ENCODE results near the gene AKAP6.

The AKAP6 gene, protein sequence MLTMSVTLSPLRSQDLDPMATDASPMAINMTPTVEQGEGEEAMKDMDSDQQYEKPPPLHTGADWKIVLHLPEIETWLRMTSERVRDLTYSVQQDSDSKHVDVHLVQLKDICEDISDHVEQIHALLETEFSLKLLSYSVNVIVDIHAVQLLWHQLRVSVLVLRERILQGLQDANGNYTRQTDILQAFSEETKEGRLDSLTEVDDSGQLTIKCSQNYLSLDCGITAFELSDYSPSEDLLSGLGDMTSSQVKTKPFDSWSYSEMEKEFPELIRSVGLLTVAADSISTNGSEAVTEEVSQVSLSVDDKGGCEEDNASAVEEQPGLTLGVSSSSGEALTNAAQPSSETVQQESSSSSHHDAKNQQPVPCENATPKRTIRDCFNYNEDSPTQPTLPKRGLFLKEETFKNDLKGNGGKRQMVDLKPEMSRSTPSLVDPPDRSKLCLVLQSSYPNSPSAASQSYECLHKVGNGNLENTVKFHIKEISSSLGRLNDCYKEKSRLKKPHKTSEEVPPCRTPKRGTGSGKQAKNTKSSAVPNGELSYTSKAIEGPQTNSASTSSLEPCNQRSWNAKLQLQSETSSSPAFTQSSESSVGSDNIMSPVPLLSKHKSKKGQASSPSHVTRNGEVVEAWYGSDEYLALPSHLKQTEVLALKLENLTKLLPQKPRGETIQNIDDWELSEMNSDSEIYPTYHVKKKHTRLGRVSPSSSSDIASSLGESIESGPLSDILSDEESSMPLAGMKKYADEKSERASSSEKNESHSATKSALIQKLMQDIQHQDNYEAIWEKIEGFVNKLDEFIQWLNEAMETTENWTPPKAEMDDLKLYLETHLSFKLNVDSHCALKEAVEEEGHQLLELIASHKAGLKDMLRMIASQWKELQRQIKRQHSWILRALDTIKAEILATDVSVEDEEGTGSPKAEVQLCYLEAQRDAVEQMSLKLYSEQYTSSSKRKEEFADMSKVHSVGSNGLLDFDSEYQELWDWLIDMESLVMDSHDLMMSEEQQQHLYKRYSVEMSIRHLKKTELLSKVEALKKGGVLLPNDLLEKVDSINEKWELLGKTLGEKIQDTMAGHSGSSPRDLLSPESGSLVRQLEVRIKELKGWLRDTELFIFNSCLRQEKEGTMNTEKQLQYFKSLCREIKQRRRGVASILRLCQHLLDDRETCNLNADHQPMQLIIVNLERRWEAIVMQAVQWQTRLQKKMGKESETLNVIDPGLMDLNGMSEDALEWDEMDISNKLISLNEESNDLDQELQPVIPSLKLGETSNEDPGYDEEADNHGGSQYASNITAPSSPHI (N-terminal part only)

DNA sequence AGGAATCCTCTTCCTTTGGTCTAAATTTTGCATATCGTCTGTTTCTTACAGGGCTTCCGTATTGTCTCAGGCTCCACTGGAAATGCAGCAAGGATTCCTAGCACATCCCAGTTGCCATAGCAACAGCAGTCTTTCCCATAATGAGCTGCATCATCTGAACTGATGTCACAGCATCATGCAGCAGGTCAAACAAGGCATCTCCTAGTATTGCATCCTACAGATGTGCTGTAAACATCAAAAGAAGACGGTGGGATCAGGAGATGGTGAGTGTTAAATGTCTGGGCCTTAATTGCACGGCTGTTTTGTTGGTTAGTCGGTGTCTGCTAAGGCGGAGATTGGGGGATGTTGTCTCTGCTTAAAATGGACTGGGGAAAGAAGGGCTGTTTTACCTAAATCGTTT lies at the start of gene AKAP6:
Gene AKAP6, plus strand, starts transcription at position 153 of the 400 bp plus-strand sequence. CDS start 104,196 bp downstream, outside the sequence.
- no peak for DNase-seq

DNA sequence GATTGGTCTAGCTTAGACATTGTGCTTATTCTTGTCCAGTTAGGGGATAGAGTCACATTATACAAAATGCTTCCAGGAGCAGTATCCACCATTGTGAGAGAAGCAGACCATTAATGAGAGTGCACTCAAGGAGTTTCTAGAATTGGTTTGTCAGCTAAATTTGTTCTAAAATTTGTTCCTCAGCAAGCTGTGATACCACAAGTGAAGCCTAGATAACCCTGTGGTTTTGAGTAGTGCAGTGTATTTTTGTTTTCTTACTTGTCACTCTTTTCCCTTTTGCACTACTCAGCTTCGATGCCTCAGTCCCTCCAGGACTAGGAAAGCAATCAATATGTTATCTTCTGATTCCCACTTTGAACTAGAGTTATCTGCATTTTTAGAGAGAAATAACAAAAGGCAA lies 42.5 kb upstream of the AKAP6 start:
- no peak for DNase-seq

DNA sequence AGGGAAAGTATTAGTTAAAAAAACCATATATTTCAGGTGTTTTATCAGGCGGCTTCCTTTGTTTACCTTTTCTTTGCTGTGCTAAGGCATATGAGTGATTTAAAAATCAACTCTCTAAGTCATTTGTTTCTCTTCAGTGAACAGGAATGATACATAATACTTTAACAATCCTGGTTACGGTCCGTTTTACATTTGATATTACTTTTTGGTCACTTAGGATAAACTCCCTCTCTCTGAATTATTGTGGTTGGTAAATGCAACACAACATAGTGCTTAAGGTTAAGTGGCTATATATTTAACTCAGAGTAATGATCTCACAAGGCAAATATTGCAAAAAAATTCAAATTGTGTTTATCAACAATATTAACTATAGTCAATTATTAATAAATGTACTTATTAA lies 32.7 kb upstream of the AKAP6 start:
- DNase-seq = no peak

DNA sequence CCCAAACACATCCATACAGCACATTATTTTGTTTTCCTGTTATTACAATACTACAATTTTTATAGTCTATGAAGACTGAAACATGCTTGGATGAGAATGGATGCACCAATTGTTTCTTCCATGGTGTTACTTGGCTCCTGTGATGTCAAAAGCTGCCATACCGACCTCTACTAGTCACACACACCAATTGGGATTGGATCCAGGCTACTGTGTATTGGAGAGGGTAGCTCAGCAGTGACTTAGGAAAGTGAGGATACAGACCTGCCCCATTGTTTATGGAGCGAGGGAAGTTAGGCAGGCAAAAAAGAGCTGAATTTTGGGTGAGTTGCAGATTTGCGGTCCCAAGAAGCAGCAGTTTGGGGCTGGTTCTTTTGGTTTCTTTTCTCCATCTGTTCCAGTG lies 30.8 kb upstream of the AKAP6 start:
- no peak for DNase-seq

DNA sequence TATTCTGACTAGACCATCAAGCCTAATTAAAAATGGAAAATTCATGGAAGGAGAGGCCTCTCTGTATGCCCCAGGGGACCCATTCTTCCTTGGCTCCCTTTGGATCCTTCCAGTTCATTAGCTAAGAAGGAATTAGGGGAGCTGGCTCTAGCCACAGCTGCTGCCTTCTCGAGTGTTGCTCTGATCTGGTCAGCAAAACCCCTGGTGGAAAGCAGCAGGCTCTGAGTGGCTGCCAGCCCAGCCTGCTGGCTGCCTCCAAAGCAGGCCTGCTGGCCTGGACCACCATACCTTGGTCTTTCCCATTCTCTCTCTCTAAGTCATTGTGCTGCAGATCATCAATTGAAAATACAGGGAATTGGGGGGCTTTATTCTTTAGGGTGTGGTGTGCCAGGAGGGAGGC lies 29.0 kb upstream of the AKAP6 start:
- DNase-seq = no peak

DNA sequence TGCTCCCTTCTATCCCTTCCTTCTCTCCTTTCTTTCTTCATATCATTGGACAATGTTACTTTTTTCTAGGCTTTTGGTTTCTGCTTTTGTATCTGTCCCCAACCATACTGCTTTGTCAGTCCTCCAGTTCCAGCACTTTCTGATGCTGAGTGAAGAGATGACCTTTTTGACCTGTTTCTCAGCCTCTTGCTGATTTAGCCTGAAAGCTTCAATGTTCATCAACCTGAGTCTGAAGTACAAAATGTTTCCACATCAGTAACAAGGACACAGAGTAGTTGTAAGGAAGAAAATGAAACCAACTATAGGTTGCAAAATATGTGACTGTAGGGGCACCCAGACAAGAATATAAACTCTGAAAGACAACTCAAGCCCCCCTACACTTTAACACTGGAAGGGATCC lies 25.2 kb upstream of the AKAP6 start:
- DNase-seq = no peak

DNA sequence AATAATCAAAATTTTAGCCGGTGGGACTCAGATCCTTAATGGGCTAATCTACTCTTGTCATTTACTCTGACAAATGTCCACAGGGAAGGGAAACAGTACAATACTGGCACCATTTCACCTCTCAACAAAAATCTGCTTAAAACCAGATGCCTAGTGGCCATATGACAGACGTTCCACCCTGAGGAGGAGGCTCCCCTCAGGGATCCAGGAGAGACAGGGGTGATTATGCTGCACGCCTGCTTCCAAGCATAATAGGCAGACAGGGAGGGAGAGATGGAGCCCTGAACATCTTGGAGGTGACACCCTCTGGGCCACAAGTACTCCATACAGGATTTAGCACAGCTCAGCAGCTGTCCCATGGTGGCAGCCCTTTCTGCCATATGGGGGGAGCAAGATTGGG lies 24.8 kb upstream of the AKAP6 start:
- no peak for DNase-seq

DNA sequence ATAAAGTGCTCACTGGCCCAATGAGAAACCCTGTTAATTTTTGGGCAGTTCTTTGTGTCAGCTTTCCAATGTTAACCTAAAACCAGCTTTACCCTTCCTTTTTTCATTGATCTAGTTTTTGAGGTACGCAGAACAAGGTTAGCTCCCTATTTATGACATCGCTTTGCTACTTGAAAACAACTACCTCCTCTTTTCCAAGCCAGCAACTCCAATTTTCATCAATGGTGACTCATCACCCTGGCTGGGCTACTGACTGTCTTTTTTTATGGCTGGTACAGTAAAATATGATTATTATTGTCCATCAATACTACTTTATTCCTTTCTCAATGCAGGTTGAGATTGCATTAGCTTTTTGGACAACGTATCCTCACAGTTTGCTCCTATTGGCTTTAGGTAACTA lies 22.5 kb upstream of the AKAP6 start:
- DNase-seq = no peak

DNA sequence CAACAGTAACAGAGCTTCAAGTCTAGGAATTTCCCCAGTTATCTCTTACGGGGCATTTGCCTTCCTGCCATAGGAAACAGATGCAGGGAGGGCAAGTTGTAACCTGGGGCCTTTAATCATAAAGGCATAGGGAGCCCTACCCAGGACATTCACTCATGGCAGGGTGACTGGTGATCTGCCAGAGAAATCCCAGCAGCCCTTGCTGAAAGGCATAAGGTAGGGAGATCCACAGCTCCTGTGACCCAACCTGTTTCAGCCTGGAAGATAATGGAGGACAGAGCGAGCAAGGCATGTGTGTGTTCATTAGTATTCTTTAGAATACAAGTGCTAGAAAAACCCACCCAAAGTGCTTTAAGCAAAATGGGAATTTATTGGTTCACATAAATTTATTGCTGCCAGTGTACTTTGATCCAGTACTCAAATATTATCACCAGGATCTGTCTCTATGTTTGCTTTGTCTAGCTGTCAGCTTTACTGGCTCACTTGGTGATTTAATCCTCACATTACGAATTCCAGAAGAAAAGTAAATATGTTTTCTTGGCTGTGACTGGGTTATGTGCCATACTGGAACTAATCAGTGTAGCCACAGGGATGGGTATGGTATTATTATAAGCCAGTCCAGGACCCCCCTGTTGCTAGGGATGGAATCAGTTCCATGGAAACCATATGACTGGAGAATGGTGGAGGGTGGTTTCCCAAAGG lies 21.1 kb upstream of the AKAP6 start:
- DNase-seq = no peak

DNA sequence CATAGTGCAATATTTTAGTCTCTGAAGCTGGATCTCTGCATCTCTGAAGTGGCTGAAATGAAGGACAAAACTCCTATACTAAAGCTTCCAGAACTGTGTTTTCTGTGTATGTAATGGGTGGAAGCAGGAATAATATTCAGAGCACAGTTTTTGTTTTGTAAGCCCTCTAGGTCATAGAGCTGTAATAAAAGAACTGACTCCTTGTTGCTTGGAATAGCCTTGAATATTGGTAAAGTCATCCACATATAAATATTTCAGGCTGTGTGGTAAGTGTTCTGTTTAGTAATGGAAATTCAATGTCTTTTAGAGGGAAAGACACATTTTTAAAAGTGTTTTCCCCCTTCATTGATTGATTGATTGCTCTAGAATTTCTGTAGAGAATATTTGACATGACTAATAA lies 18.2 kb upstream of the AKAP6 start:
- no peak for DNase-seq

DNA sequence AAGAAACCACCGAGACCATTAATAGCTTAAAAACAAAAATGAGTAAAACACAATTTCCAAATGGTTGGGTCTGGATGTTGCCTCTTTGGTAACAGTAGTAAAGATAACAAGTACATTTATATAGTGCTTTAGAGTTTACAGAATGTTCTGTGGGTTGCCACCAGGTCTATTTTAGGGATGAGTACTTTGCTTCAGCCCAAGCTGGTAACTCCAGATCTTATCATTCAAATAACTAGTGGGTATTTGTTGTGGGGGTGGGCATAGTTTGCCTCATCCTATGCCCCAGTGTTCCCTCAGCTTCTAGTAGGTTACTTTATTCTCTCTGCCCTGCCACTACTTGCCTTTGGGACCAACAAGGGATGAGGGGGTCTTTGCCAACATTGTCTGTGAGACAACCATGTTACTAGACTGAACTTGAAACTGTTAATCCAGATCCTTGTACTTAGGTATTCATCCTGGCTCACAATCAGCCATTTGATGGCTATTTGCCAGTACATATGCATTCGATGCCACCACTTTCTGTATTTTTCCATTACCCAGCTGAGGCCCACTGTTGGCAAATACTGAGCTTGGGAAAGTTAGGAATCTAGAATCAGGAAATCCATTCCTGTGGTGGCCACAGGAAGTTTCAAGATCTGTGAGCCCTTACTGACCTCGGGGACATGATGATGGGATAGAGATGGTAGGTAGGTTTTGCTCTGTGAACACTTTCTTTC lies 17.6 kb upstream of the AKAP6 start:
- no peak for DNase-seq

DNA sequence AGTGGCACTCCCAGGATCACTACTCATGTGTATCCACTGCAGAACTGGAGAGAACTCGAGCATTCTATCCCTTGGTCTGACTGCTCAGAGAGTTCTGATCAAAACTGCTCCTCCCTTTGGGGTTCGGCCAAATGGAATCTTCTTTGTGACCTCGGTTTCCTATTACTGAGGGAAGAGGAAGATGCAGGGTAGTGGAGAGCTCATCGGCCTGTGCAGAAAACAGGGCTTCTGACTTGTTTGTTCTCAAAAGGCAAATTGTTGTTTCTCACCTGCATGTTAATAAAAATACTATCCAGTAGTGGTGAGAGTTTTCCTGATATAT lies 17.1 kb upstream of the AKAP6 start:
- DNase-seq = no peak

DNA sequence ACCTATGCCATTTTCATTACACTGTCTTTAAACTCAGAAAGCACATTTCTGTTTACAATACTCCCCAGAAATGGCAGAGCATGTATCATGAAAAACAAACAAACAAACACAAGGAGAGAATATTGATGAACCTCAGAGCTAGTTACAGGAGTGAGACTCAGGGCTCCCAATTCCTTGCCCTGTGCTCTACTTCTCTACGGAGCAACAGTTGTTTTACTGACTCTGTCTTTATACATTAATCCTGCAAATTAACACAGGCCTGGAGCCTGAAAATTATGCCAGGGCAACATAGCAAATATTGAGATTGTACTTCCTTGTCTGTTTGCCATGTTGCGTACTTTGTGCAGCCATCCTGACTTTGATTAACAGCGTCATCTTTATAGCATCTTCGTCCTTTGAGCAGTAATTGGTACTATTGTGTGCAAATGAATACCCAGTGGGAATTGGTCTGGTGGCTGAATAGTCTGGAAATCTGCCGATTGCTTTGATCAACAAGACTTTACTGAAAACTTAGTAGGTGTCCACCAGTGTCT lies 15.2 kb upstream of the AKAP6 start:
- no peak for DNase-seq

DNA sequence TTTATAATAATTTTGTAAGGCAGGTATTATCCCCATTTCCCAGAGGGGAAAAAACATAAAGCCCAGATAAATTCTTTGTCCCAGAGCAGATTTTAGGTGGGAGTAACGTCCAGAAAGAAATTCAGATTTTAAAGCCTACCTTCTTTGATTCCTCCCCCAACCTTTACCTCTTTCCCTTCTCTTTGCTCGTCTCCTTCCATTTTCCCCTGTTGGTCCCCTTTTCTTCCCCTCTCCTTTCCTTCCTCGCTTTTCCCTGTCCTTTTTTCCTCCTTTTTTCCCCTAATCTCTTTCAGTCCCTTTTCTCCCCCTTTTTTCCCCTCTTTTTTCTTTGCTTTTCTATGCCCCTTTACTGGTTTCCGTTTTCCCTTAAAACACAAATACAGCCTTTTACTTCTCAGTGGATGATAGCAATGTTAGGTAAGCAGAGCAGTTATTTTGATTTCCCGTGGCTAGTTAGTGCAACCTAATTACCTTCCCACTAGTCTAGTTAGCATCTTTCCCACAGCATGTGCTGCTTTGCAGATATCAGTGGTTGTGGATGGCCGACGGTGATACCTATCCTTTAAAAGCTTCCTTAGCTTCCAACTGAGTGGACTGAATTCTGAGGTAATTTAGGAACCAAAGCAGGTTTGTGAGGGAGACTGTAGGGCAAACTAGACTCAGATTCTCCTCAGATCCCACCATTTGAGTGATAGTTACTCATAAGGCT lies 10.9 kb upstream of the AKAP6 start:
- DNase-seq = no peak

DNA sequence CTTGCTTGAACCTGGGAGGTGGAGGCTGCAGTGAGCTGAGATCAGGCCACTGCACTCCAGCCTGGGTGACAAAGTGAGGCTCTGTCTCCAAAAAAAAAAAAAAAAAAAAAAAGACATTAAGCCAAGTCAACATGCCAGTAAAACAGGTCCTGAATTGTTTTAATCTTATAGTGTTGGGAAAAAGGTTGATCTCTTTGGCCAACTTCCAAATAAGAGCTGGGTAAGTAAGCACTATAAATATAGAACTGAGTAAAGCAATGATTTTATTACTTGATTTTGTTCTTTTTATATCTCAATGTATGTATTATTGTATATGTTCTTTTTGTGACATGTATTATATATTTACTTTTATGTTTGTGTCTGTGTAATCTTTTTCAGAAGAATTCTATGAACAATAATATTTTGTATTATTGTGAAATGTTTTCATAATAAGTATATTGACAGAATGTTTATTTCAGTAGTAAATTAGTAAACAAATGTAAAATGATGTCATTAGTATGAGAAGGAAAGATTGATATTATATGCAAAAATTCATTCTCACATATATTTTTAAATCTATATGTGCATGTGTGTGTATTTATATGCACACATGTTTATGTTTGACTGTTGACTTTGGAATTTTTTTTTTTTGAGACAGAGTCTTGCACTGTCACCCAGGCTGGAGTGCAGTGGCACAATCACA lies 9.6 kb upstream of the AKAP6 start:
- DNase-seq = no peak

DNA sequence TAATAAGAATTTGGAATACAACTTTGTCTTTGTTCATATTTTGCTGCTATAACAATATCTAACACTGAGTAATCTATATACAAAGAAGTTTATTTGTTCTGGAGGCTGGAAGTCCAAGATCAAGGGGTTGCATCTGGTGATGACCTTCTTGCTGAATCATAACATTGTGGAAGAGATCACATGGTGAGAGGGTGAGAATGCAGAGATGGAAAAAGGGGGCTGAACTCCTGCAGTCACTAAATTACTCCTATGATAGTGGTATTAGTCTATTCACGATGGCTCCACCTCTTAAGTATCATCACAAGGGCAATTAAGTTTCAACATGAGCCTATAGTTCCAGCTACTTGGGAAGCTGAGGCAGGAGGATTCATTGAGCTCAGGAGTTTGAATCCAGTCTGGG lies 4.5 kb upstream of the AKAP6 start:
- DNase-seq = no peak

DNA sequence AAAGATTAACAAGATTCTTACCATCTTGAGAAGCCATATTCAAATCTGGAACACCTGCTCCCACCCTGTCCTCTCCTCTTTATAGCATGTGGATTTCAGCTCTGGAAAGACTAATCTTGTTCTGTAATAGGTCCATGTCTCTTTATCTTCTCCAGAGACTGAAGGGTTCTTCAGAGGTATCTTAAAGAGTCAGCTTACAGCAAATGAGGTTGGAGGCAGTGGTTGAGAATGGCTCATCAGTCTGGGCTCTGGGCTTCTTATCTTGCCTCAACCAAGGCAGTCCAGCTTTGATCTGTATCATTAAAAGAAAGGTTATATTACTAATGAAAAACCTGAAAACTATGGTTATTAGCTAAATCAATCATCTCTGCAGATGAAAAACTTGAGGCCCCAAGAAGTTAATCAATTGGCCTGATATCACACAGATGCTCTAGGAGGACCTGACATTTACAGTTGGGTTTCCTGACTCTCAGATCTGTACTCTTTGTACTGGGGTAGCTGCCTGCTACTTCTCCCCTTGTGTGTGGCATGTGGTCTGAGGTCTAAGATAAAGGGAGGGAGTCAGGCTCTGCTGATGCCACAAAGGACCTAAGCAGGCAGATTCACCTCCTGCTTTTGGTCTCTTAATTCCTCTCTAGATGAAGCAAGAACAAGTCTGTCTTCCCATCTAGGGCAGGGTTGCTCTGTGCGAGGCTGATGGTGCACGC lies 1.7 kb upstream of the AKAP6 start:
- no peak for DNase-seq

DNA sequence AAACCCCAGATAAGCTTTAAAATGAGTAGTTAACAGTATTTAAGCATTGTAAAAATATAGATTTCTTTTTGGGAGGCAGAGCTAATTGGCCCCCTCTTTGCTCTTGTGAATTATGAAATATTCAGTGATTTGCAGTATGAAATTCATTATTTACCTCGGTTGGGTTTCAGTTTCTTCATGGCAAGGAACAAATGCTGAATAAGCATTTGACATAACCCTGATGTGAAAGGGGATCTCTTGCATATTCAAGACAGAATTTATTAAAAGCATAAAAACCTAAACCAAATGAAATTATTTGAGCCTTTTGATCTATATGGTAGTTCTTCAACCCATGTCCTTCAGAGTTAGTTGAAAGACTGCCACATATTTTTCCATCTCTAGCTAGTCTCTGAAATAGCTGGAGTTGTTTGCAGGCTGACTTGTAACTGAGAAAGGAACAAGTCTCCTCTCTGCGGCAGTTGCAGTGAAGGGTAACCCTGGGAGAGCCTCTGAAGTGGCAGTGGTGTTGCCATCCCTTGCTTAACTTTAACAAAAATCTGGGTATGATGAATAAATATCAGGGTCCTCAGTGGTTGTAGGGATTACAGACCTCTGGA lies 690 bp downstream of the AKAP6 start:
- no peak for DNase-seq

DNA sequence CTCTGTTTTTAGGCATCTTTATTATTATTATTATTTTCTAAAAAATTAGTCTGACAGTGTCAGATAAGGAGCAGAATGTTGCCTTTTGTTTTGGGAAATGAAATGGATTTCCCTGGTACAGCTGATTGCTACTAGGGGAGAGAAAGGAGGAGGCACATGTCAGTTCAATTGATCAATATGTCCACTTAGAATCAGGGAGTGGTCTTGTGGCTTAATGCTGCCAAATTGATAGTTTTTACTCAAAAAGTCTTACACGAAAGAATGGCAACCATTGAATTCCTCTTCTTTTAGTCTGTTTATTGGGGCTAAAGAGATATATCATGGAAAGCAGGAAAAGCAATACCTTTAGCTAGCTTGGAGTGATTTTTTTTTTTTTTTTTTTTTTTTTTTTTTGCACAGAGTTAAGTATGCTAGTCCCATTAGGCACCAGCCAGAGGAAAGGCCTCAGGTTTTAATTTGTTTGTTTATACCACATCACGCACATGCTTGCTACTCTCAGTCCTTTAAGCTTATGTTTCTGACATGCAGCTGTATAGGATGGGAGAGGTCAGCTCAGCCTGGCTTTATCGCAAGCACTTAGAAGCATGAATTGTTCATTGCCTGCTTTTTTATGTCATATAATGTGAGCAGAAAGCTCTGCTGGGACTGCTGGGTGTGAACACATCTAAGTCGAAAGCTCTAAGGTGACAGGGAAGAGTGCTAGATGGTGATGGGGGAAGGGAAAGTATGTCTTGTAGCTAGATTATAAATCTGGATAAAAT lies 1.4 kb downstream of the AKAP6 start:
- no peak for DNase-seq
